BJ (cell line): ENCODE measurements around the gene AQP7. TPM values are rescaled to one million over a fixed set of nuclear protein-coding genes. Genes with fewer than 3 reads are reported as not detected.
"Not testable (repeated sequence)": the region's sequence is repeated elsewhere in the genome, so short reads cannot be mapped to it uniquely, and the experiment has no call there.

Experiments
- CTCF ChIA-PET: fragments of 350-600 bp; formaldehyde crosslinking; extraction: SDS; loops from one replicate; lab custom pipeline; 2021; ENCODE audit warnings: antibody characterized with exemption, inconsistent platforms; lab: Yijun Ruan, JAX
- POLR2A ChIA-PET: fragments of 300-600 bp; sonication (Branson Sonifier 250); formaldehyde crosslinking; extraction: SDS; loops from one replicate; lab custom pipeline; 2021; ENCODE audit warnings: antibody characterized with exemption; lab: Charles Lee
- DNase-seq: peaks from one replicate; pipeline ENCODE4 v3.0.0-alpha.2; 2011; ENCODE audit warnings: low read depth
- H3K27me3 ChIP-seq: 2 replicates; pipeline ENCODE4 v1.6.0; 2011; ENCODE audit warnings: low read length; ENCODE audit not compliant: control insufficient read depth, insufficient read depth
- H3K36me3 ChIP-seq: 2 replicates; pipeline ENCODE4 v1.5.1; 2011; ENCODE audit warnings: low read length; ENCODE audit not compliant: control insufficient read depth, insufficient read depth
- H3K4me3 ChIP-seq: 2 replicates; pipeline ENCODE4 v1.5.1; 2011; ENCODE audit warnings: low read depth, mild to moderate bottlenecking, control low read depth, low read length
- polyA plus RNA-seq: library from polyadenylated mRNA; depleted of rRNA; stranded (reverse); fragments of >200 nt; gene quantifications from 2 replicates; pipeline ENCODE4 v1.2.3, GENCODE V29; 2011
- TF ChIP-seq, protein P1 (sequence below): IDR thresholded peaks from 2 replicates; pipeline ENCODE4 v1.5.1; 2011; ENCODE audit warnings: low read depth, mild to moderate bottlenecking, control low read depth, inconsistent platforms, low read length, moderate library complexity; ENCODE audit not compliant: insufficient read depth

Gene AQP7
- polyA plus RNA-seq, 1 experiment: not detected

DNA sequence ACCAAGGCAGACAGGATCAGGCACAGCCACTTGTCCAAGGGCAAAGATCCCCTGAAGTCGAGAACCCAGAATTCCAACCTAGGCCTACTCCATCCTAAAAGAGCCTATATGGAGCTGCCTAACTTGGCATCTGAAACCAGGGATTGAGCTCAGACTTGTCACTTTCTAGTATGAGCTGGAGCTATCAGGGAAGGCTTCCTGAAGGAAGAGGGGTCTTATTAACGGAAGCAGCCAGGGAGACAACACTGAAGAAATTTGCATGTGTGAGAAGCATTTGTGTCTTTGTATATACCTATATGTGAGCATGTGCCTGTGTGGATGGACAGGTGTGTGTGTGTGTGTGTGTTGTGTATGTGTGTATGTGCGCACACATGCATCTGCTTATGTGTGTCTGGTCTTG is 4.7 kb upstream of the AQP7 start:
- H3K4me3 ChIP-seq: no peak overlapping the region
- ChIA-PET CTCF (interaction anchor here (1.1 to 1.8 kb wide), 2 partner anchors 9 to 60 kb away, joined by 3 to 5 read pairs; no protein-coding TSS in a partner anchor), POLR2A (no interaction called here)
- TF ChIP-seq, protein P1, sequence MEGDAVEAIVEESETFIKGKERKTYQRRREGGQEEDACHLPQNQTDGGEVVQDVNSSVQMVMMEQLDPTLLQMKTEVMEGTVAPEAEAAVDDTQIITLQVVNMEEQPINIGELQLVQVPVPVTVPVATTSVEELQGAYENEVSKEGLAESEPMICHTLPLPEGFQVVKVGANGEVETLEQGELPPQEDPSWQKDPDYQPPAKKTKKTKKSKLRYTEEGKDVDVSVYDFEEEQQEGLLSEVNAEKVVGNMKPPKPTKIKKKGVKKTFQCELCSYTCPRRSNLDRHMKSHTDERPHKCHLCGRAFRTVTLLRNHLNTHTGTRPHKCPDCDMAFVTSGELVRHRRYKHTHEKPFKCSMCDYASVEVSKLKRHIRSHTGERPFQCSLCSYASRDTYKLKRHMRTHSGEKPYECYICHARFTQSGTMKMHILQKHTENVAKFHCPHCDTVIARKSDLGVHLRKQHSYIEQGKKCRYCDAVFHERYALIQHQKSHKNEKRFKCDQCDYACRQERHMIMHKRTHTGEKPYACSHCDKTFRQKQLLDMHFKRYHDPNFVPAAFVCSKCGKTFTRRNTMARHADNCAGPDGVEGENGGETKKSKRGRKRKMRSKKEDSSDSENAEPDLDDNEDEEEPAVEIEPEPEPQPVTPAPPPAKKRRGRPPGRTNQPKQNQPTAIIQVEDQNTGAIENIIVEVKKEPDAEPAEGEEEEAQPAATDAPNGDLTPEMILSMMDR: no peak
- no peak for DNase-seq
- H3K27me3 ChIP-seq: 0 out of 2 replicates have a peak, but pooled peaks cover 3% of the 10 kb centered on the region
- H3K36me3 ChIP-seq: no peaks in the 10 kb centered on the region

DNA sequence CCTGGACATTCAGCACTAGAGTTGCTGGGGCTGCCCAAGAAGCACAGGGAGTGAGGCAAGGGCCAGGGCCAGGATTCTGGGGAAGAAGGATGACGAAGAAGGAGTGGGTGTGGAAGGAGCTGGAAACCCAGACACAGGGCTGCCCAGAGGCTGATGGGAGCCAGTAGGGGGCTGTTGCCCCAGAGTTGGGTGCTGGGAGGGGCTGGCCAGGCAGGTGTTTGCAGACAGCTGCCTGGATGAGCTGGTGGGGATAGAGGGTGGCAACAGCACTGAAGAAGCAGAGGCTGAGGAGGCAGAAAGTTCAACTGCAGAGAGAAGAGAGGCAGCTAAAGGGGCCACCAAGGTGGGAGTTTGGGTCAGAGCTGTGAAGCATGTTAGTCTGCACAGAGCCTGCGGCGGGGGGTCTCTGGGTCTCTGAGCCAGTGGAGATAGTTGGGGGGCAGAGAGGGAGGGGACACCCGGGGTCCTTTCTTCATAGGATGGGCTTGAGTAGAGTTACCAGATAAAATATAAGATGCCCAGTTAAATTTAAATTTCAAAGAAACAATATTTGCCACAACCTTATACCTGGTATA is 2.5 kb upstream of the AQP7 start:
- POLR2A ChIA-PET: no interaction called here
- DNase-seq: no peak

DNA sequence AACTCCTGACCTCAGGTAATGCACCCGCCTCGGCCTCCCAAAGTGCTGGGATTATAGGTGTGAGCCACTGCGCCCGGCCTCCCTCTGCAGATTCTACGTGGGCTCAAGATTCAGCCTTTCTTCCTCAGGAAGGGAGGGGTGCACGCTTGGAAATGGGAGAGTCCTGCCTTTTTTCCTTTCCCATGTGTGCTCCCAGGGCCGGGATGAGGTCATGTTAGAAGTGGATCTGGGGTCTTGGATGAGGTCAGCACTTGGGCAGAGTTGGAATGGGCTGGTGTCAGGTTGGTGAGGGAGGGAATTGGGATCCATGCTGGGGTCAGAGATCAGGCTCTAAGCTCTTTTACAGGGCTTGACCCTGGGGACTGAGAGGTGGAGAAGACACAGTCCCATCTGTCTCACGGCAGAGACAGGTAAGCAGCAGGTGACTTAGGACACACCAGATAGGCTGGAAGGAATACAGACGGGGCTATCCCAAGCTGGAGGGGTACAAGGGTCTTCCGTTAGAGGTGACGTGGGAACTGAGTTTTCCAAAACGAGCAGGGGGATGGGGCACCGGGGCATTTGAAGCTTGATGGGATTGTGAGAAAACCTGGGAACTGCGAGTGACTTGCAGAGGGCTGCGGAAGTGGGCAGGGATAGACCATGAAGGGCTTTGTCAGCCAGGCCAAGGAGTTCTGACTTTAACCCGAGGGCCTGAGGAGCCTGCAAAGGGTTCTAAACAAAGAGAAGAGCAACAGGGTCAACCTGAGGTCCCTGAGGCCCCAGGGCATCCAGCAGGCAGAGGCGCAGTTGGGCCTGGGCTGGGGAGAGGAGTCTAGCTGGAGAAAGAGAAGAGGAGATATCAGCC is 1.8 kb upstream of the AQP7 start:
- TF ChIP-seq, protein P1: no peak
- POLR2A ChIA-PET: no interaction called here
- Histone ChIP-seq H3K27me3 (peaks cover 4% of the 10 kb centered on the region; the same call in 1 of the 2 replicates), H3K4me3 (no peak overlapping the region), H3K36me3 (no peaks in the 10 kb centered on the region)
- no peak for DNase-seq
- CTCF ChIA-PET: interaction anchor here (1.0 to 5.0 kb wide), 18 partner anchors 8 to 317 kb away, joined by 3 to 42 read pairs (median 6); partner anchors contain the start of genes ANKRD18B and NOL6

More for the DNA sequence above, 2.5 kb upstream of the AQP7 start:
- Histone ChIP-seq H3K36me3 (no peaks in the 10 kb centered on the region), H3K4me3 (no peak overlapping the region), H3K27me3 (peaks cover 4% of the 10 kb centered on the region; the same call in 1 of the 2 replicates)
- CTCF ChIA-PET: interaction anchor here (0.6 to 5.0 kb wide), 10 partner anchors 11 to 317 kb away, joined by 3 to 42 read pairs (median 7); partner anchors contain the start of gene NOL6
- TF ChIP-seq, protein P1: no peak

DNA sequence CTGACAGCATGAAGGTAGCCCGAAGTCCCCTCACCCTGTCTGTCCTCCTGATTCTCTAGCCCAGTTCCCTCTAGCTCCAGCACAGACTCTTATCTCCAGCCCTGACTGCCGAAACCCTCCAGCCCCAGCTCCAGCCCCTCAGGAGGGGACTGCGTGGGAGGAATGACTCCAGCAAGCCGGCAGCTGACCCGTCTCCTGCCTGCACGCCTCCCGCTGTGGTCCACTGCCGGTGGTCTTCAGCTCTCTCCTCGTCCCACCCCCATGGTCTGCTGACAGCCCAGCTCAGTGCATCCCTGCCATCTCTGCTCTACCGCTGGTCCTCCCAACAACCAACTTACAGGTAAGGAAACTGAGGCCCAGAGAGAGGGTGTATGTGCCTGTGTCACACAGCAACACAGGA is 559 bp downstream of the AQP7 start:
- H3K27me3 ChIP-seq, H3K36me3 ChIP-seq, POLR2A ChIA-PET, DNase-seq, H3K4me3 ChIP-seq: not testable (repeated sequence)
- CTCF ChIA-PET: interaction anchor here (5.0 kb wide), 1 partner anchor 14 kb away, joined by 42 read pairs; no protein-coding TSS in a partner anchor

DNA sequence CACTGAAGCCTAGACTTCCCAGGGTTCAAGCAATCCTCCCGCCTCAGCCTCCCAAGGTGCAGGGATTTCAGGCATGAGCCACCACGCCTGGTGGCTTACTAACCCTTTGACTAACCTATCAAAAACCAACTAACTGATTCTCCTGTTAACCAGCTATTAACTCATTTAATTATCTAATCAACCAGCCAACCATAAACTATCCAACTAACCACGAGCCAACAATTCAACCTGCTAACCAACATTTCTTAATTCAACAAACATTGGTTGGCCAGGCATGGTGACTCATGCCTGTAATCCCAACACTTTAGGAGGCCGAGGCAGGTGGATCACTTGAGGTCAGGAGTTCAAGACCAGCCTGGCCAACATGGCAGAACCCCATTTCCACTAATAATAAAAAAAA is 3.3 kb downstream of the AQP7 start:
- H3K27me3 ChIP-seq, POLR2A ChIA-PET, H3K36me3 ChIP-seq, DNase-seq, H3K4me3 ChIP-seq: not testable (repeated sequence)
- CTCF ChIA-PET: interaction anchor here (3.5 kb wide), 1 partner anchor 17 kb away, joined by 23 read pairs; no protein-coding TSS in a partner anchor

DNA sequence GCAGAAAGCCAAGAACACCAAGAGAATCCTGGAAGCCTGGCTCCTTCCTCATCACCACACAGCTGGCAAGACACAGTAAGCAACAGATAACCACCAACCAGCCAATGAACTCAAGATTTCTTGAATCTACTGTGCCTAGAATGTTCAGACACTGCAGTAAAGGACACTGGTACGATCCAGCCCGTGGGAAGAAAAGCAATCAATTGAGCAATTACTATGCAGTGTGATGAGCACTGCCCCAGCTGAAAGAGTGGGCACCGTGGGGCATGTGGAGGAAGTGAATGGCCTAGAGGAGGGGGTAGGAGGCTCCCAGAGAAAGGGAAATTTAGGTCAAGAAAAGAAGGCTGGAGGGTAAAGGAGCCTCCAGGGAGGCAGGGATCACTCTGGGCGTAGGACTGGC is 4.6 kb downstream of the AQP7 start:
- CTCF ChIA-PET: interaction anchor here (0.6 to 3.5 kb wide), 2 partner anchors 18 to 54 kb away, joined by 3 to 23 read pairs; no protein-coding TSS in a partner anchor
- not testable (repeated sequence) for DNase-seq

DNA sequence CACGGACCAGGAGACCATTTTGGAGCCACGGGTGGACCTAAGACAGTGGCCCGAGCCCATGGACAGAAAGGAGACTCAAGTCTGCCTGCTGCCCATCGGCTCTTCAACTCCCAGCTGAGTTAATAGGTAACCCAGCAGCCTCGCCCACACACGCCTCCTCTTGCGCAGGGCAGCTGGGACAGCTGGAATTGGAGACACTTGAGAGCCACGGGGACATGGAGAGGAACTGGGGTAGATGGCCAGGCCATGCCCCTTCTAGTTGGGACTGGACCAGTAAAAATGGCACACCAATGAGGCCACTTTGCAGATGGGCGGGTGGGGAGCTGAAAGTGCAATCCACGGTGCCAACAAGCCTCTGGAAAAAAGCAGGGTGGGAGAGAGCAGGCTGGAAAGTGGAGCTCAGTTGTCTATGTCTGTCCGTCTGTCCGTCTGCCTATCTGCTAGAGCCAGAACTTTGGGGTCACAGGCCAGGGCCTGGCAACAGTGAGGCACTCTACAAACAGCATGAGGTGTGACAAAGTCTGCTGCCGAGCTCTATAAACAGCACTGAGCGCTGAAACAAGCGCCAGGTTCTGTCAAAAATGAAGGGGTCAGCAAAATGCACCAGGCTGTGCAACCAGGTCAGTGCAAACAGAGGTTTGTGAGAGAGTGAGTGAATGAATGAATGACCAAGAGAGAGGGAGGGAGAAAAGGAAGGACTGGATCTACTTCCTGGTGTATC is 7.0 kb downstream of the AQP7 start:
- POLR2A ChIA-PET, DNase-seq, H3K4me3 ChIP-seq, H3K36me3 ChIP-seq, H3K27me3 ChIP-seq: not testable (repeated sequence)
- CTCF ChIA-PET: interaction anchor here (0.9 to 1.0 kb wide), 2 partner anchors 8 to 20 kb away, joined by 3 to 4 read pairs; no protein-coding TSS in a partner anchor

More for the DNA sequence above, 4.6 kb downstream of the AQP7 start:
- POLR2A ChIA-PET, H3K4me3 ChIP-seq, H3K27me3 ChIP-seq, H3K36me3 ChIP-seq: not testable (repeated sequence)

DNA sequence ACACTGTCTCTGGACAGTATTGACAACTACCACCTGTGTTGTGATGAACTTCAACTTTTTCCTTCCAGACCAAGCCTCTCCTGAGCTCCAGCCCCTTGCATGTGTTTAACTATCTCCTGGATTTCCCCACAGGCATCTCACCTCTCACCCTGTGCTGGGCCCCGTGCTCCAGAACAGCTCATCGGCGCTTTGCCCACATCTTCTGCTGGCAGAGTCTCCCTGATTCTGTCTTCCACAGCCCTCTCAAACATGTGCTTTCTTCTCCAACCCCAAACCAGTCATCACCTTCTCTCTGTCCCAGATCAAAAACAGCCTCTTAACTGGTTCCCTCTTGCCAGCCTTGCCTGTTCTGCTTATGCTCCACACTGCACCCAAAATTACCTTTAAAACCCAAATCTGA is 8.4 kb downstream of the AQP7 start:
- H3K4me3 ChIP-seq: not testable (repeated sequence)

More for the DNA sequence above, 8.4 kb downstream of the AQP7 start:
- CTCF ChIA-PET: interaction anchor here (0.7 to 1.4 kb wide), 3 partner anchors 9 to 58 kb away, joined by 3 to 4 read pairs (median 3); no protein-coding TSS in a partner anchor
- H3K36me3 ChIP-seq, POLR2A ChIA-PET, H3K27me3 ChIP-seq, DNase-seq: not testable (repeated sequence)
